Left ventricle myocardium superior (tissue), 1 donor: ENCODE data around the gene ITPA. TPM values are rescaled to one million over a fixed set of nuclear protein-coding genes. Genes with fewer than 3 reads are reported as not detected.

Experiments
- ATAC-seq: fragments of 200-7000 bp; cut with Tn5 transposase; one replicate; pipeline ENCODE4 v1.9.1; 2020; ENCODE audit warnings: mild to moderate bottlenecking, moderate library complexity
- DNase-seq: peaks from one replicate; pipeline ENCODE4 v3.0.0-alpha.2; 2020
- intact Hi-C: fragments of 100-400 bp; cut with micrococcal nuclease; formaldehyde crosslinking; loops from one replicate; pipeline ENCODE4 v1.11.0; 2022
- total RNA-seq: library from RNA; stranded (reverse); fragmentation: NEBNext Ultra II Directional; extraction: Animal tissue kit (Norgen Biotek cat#: 25700); gene quantifications from one replicate; pipeline ENCODE4 v1.2.1, GENCODE V29; 2021
- donor health status: DM: no; HTN: yes; CAD: no; lungs with severe emphysema.

ITPA gene
- total RNA-seq, 1 donor from 2014 or later, result 17.2 TPM

DNA sequence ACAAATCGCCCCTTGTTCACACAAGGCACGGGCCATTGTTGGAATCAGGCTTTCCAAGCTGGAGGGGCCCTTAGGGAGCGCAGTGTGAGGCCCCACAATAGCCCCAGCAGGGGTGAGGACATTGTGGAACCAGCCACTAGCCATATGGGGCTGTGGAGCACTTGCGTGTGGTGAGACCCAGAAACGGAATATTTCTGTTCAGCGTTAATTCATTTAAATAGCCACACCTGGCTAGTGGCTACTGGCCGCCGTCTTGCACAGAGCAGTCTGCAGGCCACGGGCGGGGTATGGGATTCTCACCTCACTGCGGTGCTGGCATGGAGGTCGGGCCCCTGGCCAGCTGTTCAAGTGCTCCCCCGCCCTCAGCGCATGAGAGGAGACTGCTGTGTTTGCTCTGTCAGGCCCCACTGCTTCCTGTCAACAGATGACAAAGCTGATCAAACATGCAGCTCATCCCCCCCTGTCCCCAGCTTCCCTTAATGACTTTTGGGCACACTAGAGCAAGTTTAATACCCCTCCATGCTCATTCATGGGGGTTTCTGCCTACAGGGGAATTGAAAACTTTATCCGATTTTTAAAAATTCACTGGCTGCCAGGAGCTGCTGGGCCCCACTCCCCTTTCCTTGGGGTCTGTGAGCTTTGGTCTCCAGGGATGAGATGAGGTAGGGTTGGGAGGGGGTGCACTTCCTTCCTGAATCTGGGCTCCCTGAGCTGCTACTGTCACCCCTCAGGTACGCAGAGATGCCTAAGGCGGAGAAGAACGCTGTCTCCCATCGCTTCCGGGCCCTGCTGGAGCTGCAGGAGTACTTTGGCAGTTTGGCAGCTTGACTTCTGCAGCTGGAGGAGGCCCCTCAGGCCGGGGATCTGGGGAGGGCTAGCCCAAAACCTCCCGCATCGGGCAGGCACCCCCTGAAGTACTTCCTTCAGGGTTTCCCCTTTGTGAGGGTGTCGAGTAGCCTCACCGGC lies 13.6 kb downstream of the ITPA start:
- ATAC-seq, result peak; percentile 89
- peak; percentile 80 for DNase-seq
- intact Hi-C loops, result no loop called here

DNA sequence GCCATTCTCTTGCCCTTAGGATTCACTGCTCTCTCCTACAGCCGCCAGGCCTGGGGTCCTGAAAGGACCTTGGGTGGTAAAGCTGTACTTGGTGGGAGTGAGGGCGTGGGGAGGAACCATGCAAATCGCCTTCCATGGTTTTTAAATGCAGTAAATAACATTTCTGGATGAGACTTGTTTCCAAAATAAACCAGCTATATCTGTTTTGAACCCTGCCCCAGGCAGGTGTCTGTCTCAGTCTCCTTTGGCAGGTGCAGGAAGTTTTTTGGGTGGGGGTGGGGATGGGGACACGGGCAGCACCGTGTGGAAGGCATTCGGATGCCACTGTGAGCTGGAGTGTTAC lies 14.3 kb downstream of the ITPA start:
- ATAC-seq (no peak), DNase-seq (no peak)
- intact Hi-C loops, result no loop called here

DNA sequence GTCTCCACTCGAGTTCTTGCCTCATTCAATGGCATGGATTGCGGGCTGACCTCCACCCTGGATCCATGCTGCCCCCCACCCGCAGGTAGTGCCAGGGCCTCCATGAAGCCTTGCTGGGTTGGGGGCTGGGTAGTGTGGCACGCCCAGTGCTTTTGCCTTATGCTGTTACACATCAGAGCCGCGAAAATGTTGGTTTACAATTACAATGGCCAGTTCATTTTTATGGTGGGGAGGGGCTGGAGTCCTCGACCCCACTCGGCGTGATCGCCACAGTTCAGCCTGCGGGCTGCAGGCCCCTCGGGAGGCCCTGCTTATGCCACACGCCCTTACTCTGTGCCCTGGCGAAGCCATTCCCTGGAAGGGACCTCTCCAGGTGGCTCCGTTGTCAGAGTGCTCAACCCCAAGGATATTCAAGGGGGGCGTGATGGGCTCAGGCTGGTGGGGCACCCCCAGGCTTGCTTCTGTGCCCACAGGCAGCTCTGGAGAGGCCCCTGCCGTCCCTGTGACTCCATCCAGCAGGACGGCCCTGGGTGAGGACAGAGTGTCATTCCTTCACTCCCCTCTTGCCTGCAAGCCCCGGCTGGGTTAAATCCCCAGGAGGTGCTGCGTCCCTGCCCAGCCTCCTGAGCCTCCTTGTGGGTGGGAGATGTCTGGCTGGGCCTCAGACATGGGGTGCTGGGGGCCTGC lies 14.8 kb downstream of the ITPA start:
- intact Hi-C loops, result no loop called here
- ATAC-seq (no peak), DNase-seq (no peak)

DNA sequence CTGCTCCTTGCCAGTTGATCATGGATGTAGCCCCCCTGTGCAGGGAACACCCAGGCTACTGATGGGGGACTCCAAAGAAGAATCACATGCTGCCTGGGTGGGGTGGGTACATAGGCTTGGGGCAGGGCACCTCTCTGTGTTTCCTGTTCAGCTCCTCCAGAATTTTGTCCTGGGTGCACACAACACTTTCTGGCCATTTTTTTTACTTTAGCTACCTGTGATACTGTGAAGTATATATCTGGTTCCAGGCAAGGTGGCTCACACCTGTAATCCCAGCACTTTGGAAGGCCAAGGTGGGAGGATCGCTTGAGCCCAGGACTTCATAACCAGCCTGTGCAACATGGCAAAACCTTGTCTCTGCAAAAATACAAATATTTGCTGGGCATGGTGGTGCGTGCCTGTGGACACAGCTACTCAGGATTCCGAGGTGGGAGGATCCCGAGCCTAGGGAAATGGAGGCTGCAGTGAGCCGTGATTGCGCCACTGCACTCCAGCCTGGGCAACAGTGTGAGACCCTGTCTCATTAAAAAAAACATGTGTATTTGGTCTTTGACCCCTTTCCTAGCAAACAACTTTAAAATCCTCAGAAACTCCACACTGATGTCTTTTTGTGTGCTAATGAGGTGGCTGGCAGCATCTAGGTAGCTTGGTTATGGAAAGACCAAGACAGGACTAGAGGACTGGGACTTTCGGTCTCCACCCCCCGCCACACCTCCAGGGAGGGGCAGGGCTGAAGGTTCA lies 15.6 kb downstream of the ITPA start:
- no peak for DNase-seq
- no peak for ATAC-seq
- intact Hi-C loops, result no loop called here

- no peak for DNase-seq
- ATAC-seq, result no peak
- intact Hi-C loops, result no loop called here
Observed at GRCh38 chr20:3226093-3226492, 16.8 kb downstream of the ITPA start.

DNA sequence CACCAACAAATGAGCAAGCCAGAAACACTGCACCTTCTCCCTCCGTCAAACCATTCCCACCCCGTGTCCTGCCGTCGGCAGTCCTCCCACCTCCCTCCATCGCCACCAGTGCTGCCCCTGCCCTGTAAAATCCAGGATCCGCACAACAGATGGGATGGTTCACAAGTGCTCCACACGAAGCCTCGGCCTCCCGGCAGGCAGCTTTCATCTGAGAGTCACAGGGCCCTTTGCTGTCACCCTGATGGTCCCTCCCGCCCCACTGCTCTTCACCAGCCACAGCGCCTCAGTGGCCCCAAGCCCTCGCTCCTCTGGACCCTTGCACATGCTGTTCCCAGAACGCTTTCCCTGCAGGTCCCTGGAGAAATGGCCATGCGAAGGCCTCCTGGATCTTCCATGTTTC lies 17.6 kb downstream of the ITPA start:
- no peak for DNase-seq
- intact Hi-C loops, result no loop called here
- no peak for ATAC-seq

DNA sequence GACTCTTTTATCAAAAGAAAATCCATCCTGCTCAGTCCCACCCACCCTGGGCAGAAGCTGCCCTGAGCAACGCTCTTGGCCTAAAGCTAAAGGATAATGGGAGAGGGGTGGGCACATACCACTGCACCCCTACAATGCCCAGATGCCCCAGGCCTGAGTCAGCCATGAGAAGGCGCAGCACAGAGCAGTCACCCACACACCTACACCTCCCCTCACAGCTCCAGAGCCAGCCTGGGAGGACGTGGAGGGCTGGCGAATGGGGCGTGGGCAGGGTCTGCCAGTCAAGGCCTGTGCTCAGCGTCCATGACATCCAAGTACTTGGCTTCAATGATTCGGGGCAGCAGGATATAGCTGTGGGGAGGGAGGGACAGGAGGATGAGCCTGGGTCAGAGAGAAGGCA lies 18.2 kb downstream of the ITPA start:
- ATAC-seq (no peak), DNase-seq (no peak)
- intact Hi-C loops, result no loop called here

- intact Hi-C loops, result no loop called here
- DNase-seq (no peak), ATAC-seq (no peak)
Observed at GRCh38 chr20:3227936-3228749, 18.8 kb downstream of the ITPA start.

GRCh38 chr20:3228750-3229032 lies 19.4 kb downstream of the ITPA start:
- ATAC-seq (no peak), DNase-seq (no peak)
- intact Hi-C loops, result no loop called here

DNA sequence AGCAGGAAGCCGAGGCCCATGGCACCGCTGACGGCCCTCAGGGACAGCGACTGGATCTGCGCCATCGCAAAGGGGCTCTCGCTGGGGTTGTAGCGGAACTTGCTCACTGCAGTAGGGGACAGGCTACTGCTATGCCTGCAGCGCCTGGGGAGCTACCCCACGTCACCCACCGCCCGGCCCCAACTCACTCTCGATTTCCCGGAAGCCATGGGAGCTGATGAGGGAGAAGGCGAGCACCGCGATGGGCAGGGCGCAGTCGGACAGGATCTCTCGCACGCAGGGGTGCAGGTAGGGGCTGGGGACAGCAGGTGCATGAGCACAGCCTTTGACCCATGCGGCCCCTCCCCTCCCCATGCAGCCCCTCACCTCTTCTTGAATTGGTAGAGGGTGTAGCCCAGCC lies 19.9 kb downstream of the ITPA start:
- ATAC-seq (no peak), DNase-seq (no peak)
- intact Hi-C loops, result no loop called here

GRCh38 chr20:3229798-3230197 lies 20.5 kb downstream of the ITPA start:
- intact Hi-C loops, result no loop called here
- ATAC-seq (no peak), DNase-seq (no peak)

DNA sequence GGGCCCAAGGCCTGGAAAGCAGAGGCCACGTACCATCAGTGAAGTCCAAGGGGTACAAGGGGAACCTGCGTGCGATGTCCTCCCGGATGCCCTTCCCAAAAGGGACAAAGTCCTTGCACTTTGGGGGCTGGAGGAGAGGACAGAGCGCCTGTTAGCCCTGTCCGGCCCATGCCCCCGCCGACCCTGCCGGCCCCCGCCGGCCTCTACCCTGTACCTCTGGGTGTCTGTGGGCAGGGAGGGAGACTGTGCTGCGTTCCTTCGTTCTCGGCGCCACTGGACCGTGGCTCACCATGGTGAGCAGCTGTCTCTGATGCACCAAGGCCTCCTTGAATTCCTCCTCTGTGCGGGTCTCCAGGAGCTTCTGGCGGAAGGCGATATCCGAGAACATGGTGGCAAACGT lies 21.8 kb downstream of the ITPA start:
- ATAC-seq (no peak), DNase-seq (no peak)
- intact Hi-C loops, result no loop called here

- ATAC-seq (no peak), DNase-seq (no peak)
- intact Hi-C loops, result no loop called here
Observed at GRCh38 chr20:3231889-3232588, 22.7 kb downstream of the ITPA start.

GRCh38 chr20:3233131-3233990 lies 24.1 kb downstream of the ITPA start:
- DNase-seq (no peak), ATAC-seq (no peak)
- intact Hi-C loops, result no loop called here

DNA sequence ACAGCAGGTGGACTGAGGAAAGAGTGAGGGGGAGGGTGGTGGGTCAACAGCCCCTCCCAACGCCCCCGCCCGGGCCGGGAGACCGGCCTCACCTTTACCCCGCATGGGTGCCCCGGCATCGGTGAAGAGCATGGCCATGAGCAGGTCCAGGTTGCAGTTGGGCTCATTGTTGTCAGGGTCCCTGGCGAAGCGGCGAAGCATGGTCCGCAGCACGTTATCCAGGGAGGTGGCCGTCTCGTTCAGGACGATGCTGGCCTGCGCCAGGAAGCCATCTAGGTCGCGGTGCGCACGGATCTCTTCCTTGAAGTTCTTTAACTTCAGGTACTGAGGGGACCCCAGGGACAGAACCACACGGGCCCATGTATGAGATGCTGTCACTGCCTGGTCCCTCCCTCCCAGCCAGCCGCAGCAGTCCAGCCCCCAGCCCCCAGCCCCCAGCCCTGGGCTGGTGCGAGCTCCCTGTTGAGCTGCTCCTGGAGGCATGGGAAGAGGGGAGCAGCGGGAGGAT lies 24.7 kb downstream of the ITPA start:
- ATAC-seq (no peak), DNase-seq (no peak)
- intact Hi-C loops, result no loop called here

GRCh38 chr20:3235666-3236324 lies 26.5 kb downstream of the ITPA start:
- intact Hi-C loops, result no loop called here
- no peak for ATAC-seq
- no peak for DNase-seq
